Motor neuron (in vitro differentiated cells): ENCODE results near the gene EPS8. TPM values are rescaled to one million over a fixed set of nuclear protein-coding genes. Genes with fewer than 3 reads are reported as not detected.

Experiments
- ATAC-seq, 8 experiments: fragments of 200-7000 bp; cut with Tn5 transposase; replicated peaks in 6 of 8; 2 replicates each; pipeline ENCODE4 v1.8.0; 2021; ENCODE audit warnings: mild to moderate bottlenecking in 8 of 8, moderate library complexity in 8 of 8
- H3K27ac ChIP-seq, 2 donors: fragments of 250-450 bp; sonication (Bioruptor Pico); 2 replicates each; pipeline ENCODE4 v1.9.0; 2021; ENCODE audit warnings: antibody characterized with exemption in 2 of 2, mild to moderate bottlenecking in 2 of 2, moderate library complexity in 1 of 2
- H3K4me1 ChIP-seq, 2 donors: fragments of 250-450 bp; sonication (Bioruptor Pico); replicated peaks in 1 of 2; 2 replicates each; pipeline ENCODE4 v1.6.1; 2021; ENCODE audit warnings: antibody characterized with exemption in 2 of 2, mild to moderate bottlenecking in 2 of 2, moderate library complexity in 1 of 2
- H3K4me3 ChIP-seq, 5 donors: fragments of 250-450 bp; sonication (Bioruptor Pico); 2 replicates each; pipeline ENCODE4 v1.9.0; 2021; ENCODE audit warnings: antibody characterized with exemption in 5 of 5, mild to moderate bottlenecking in 5 of 5, moderate library complexity in 4 of 5
- WGBS, 10 experiments: fragments of 450-650 bp; shearing (Covaris generic); methylation state at CpG; one replicate each; pipeline ENCODE4 v1.0.0; 2022; 5-methylcytosine and 5-hydroxymethylcytosine counted together
- in situ Hi-C, 9 experiments: fragments of 400-800 bp; cut with MboI; loops; one replicate each; pipeline ENCODE4 v1.15.0; 2021; ENCODE audit warnings: low sequenced_read_pairs in 9 of 9, low pct_unique_long_range_greater_than_20kb in 2 of 9; ENCODE audit not compliant: unreplicated experiment in 9 of 9
- total RNA-seq, 8 experiments: library from RNA; unstranded; fragments of 300-600 nt; gene quantifications; 2 replicates each; pipeline versions ENCODE4 v1.2.3 to v1.2.4, GENCODE V29; 2022

The EPS8 gene
- total RNA-seq, 8 experiments from 2014 or later, result 7.8 to 84.5 (median 16.6) TPM

DNA sequence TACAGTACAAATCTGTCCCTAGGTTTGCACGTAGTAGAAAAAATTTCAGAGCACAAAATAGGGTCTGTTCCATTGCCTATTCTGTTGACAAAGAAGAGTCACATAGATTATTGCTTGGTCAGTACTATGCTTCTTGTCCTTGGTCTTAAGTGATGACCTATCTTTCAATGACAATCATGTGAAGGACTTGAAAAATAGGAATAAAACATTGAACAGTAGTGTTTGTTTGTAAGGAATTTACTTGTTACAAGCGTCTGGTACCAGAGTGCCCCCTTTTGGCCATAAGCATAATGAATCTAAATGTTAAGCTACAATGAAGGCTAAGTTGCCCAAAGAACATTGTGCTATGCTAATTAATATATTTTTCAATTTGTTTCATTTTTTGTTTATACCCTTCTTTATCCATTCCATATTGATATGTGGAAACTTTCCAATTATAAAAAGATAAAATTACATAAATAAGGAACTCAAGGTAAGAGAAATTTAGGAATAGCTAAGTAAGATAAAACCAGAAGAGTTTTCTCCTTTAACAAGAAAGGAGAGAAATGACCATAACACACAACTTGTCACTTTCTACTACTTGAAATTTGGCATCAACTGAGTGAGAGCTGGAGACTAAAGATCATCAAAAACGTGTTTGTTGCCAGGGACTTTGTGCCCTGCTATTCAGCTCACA, 204.7 kb downstream of the EPS8 start:
- 4 to 71% (median 48%) methylated on average over 2 to 3 of the region's 3 CpGs; no CpG with 5 or more reads in 1 of the 10 experiments for WGBS, 10 experiments
- ATAC-seq, result peak in 3 of 8 experiments; percentile 42 to 64 (median 56)
- in situ Hi-C loops, result loop anchor here in 6 of 9 experiments (10.0 to 25.0 kb wide), 3 partner anchors 253 to 278 kb away; no protein-coding TSS in a partner anchor

GRCh38 chr12:15583804-15584203, 205.4 kb downstream of the EPS8 start:
- 0 to 73% (median 50%) methylated on average over 1 to 7 of the region's 7 CpGs for WGBS, 10 experiments
- in situ Hi-C loops, result loop anchor here in 6 of 9 experiments (10.0 to 25.0 kb wide), 3 partner anchors 253 to 278 kb away; no protein-coding TSS in a partner anchor
- ATAC-seq, result no peak
- Histone ChIP-seq H3K4me1 (no peaks in the 10 kb centered on the region), H3K4me3 (no peak overlapping the region), H3K27ac (no peak overlapping the region)

More for the DNA sequence above, 204.7 kb downstream of the EPS8 start:
- no peak overlapping the region for H3K27ac ChIP-seq
- H3K4me1 ChIP-seq, result no peaks in the 10 kb centered on the region
- no peak overlapping the region for H3K4me3 ChIP-seq

- H3K4me3 ChIP-seq, result no peak overlapping the region
- H3K4me1 ChIP-seq, result no peaks in the 10 kb centered on the region
- 8 to 92% (median 70%) methylated on average over 2 to 5 of the region's 6 CpGs; no CpG with 5 or more reads in 2 of the 10 experiments for WGBS, 10 experiments
- H3K27ac ChIP-seq, result no peak overlapping the region
- in situ Hi-C loops, result loop anchor here in 6 of 9 experiments (10.0 to 25.0 kb wide), 3 partner anchors 256 to 281 kb away; no protein-coding TSS in a partner anchor
- ATAC-seq, result no peak
Measured at GRCh38 chr12:15581006-15581405, 208.2 kb downstream of the EPS8 start.

GRCh38 chr12:15580431-15580830, 208.8 kb downstream of the EPS8 start:
- Histone ChIP-seq H3K27ac (no peak overlapping the region), H3K4me3 (no peak overlapping the region), H3K4me1 (no peaks in the 10 kb centered on the region)
- 20 to 100% (median 50%) methylated on average over 1 of the region's 1 CpG; no CpG with 5 or more reads in 5 of the 10 experiments for WGBS, 10 experiments
- in situ Hi-C loops, result loop anchor here in 6 of 9 experiments (10.0 to 25.0 kb wide), 3 partner anchors 257 to 282 kb away; no protein-coding TSS in a partner anchor
- no peak for ATAC-seq

GRCh38 chr12:15575671-15576541, 213.3 kb downstream of the EPS8 start:
- H3K4me1 ChIP-seq, result no peaks in the 10 kb centered on the region
- WGBS, 10 experiments, result 0 to 100% (median 56%) methylated on average over 1 to 3 of the region's 3 CpGs; no CpG with 5 or more reads in 1 of the 10 experiments
- no peak for ATAC-seq
- H3K27ac ChIP-seq, result no peak overlapping the region
- in situ Hi-C loops, result loop anchor here in 6 of 9 experiments (5.0 to 25.0 kb wide), 3 partner anchors 44 to 286 kb away; no protein-coding TSS in a partner anchor
- H3K4me3 ChIP-seq, result no peak overlapping the region

DNA sequence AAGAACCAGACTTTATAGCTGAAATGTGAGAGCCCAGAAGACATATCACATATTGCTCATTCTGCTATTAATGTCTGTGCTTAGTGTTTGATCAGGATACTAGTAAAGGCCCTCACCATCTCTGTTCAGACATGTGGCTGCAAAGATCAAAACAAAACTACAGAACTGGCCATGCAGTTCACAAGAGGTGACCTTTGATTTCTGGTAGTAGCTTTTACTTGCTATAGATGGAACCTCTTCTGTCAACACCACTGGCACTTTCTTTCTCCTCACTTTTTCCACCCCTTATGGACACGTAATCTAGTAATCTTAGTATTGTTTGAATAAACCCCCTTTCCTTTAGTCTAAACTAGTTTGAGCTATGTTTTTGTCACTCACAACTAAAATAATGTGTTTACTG, 214.8 kb downstream of the EPS8 start:
- in situ Hi-C loops, result no loop called here
- H3K4me1 ChIP-seq, result no peaks in the 10 kb centered on the region
- ATAC-seq, result no peak
- WGBS, 10 experiments, result 86 to 100% (median 100%) methylated on average over 1 of the region's 1 CpG; no CpG with 5 or more reads in 1 of the 10 experiments
- H3K27ac ChIP-seq, result no peak overlapping the region
- no peak overlapping the region for H3K4me3 ChIP-seq

Other genes with a start within 250 kb of the EPS8 start
- 100 to 1,000 TPM; 139 to 221 (median 171) TPM for gene STRAP, start 93.0 kb upstream of the EPS8 start, total RNA-seq
- 10 to 100 TPM in 5 of 8 experiments, 1 to 10 TPM in 3; 5.0 to 29.9 (median 22.6) TPM for gene DERA, start 121.9 kb upstream of the EPS8 start, total RNA-seq